Posterior vena cava (tissue), 2 donors: Measurements from ENCODE around the gene EPB41L1. TPM values are rescaled to one million over a fixed set of nuclear protein-coding genes. Genes with fewer than 3 reads are reported as not detected.
A peak's percentile ranks its signal among the peaks of the same experiment; 100 is the strongest.

ENCODE experiments used
- DNase-seq: peaks from one replicate; pipeline ENCODE4 v3.0.0-alpha.2; 2020; ENCODE audit warnings: low spot score
- intact Hi-C, 2 donors: fragments of 100-400 bp; cut with DNase I; formaldehyde crosslinking; loops; one replicate each; pipeline versions ENCODE4 v1.14.1 to v1.14.2; 2022 to 2023
- total RNA-seq, 2 donors: library from RNA; stranded (reverse); fragmentation: NEBNext Ultra II Directional; extraction: Animal tissue kit (Norgen Biotek cat#: 25700); gene quantifications; one replicate each; pipeline ENCODE4 v1.2.1, GENCODE V29; 2021
- donor health status: DM: yes; HTN: yes; CAD: no.
- donor health status: DM: yes; HTN: yes; CAD: no.

EPB41L1 gene
- total RNA-seq, 2 donors from 2014 or later, result 39.3 to 58.2 TPM

- intact Hi-C loops, result no loop called here
- no peak for DNase-seq
These were observed 24.8 kb downstream of the EPB41L1 start for GRCh38 chr20:36179170-36179945.

DNA sequence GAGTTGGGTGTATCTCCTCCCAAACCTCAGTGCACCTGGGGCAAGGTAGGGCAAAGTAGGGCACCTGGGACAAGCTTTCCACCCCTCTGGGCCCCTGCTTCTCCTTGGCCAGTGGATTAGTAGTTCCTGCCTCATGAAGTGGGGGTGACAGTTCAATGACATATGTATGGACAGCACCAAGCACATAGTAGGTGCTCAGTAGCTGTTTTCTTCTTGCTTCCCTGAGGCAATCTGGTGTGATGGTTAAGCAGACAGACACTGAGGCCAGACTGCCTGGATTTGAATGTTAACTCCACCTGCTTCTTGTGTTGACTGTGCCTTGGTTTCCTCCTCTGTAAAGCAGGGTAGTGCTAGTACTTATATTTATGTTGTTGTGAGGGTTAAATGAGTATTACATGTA lies 25.8 kb downstream of the EPB41L1 start:
- intact Hi-C loops, result no loop called here
- no peak for DNase-seq

- DNase-seq, result no peak
- intact Hi-C loops, result no loop called here
These were observed 27.5 kb downstream of the EPB41L1 start for GRCh38 chr20:36181934-36182603.

GRCh38 chr20:36182604-36183154 lies 28.1 kb downstream of the EPB41L1 start:
- intact Hi-C loops, result no loop called here
- no peak for DNase-seq

- no peak for DNase-seq
- intact Hi-C loops, result no loop called here
These were observed 28.8 kb downstream of the EPB41L1 start for GRCh38 chr20:36183155-36183944.

DNA sequence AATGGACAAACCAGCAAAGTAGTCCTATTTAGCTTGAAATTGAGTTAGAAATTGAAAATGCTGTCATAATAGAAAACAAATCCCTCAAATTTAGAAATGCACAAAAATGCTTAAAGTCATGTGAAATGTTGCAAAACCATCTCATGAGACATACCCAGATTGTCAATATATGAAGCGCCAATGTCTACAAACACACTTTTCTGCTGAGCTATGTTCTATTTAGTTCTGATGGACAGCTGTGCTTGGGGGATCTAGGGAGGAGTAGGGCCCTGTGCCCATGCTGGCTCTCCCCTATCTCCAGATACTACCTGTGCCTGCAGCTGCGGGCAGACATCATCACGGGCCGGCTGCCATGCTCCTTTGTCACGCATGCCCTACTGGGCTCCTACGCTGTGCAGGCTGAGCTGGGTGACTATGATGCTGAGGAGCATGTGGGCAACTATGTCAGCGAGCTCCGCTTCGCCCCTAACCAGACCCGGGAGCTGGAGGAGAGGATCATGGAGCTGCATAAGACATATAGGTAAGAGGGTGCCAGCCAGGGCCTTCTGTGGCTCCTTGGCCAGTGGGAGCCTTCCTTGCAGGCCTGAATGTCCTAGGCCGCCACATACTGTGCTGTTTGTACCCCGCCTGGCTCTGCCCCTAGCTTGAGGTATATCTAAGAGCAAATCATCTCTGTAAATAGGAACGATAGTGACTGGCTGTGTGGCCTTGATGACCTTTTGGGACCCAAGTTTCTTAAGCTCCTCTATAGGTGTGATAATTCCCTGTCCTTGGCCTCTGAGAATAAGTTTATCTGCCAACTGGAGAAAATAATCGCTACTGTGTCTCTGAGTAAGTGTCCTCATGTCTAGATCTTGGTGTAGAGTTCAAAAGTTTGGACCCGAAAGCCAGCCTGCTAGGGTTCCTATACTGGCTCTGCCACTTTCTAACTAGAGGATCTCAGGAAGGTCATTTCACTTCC lies 30.6 kb downstream of the EPB41L1 start:
- DNase-seq, result no peak

DNA sequence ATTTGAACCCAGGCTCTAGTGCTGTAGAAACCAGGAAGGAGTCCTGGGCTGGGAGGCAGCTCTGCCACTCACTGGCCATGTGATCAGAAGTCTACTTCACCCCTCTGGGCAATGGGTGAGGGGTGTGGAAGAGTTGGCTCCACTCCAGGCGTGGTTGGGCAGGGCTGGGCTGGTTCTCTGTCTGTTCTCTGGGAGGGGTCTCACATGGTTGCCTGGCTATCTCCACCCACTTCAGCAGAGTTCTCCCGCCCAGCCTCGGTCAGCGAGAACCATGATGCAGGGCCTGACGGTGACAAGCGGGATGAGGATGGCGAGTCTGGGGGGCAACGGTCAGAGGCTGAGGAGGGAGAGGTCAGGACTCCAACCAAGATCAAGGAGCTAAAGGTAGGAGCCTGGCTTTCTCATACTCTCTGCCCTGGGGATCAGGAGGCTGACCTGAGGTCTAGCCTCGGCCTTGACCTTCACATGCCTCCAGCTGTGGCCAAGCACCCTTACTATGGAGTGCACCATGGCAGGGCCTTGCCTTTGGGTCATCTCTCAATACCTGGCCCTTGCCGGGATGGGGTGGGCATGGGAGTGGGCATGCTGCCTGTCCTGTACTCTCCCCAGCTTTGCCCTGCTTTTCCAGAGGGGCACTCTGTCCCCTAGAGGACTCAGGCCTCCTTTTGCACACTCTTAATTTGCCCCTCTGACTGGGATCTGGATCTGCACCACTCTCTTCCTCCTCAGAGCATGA lies 39.6 kb downstream of the EPB41L1 start:
- intact Hi-C loops, result no loop called here
- no peak for DNase-seq

More for the DNA sequence above, 30.6 kb downstream of the EPB41L1 start:
- intact Hi-C loops, result no loop called here

DNA sequence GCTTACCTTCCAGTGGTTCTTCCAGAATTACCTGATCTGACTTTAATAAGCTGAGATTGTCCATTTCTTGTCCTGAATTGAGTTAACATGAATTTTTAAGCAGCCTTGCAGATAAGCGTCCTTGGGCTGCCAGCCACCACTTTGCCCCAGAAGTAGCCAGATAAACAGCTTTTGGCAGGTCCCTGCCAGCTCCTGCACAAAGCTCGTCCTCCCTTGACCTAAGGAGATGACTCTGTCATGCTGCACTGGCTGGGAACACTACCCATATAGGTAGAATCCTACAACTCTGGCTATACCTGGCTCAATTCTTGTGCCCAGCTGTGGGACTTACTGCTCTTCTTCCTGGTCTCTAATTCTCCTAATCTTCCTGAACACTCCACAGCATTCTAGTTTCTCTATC lies 42.1 kb downstream of the EPB41L1 start:
- intact Hi-C loops, result loop anchor here in 1 of 2 donors (5.0 kb wide), 2 partner anchors 39 to 204 kb away; no protein-coding TSS in a partner anchor
- no peak for DNase-seq

GRCh38 chr20:36197271-36197670 lies 42.7 kb downstream of the EPB41L1 start:
- intact Hi-C loops, result loop anchor here in 1 of 2 donors (5.0 kb wide), 2 partner anchors 40 to 205 kb away; no protein-coding TSS in a partner anchor
- no peak for DNase-seq

DNA sequence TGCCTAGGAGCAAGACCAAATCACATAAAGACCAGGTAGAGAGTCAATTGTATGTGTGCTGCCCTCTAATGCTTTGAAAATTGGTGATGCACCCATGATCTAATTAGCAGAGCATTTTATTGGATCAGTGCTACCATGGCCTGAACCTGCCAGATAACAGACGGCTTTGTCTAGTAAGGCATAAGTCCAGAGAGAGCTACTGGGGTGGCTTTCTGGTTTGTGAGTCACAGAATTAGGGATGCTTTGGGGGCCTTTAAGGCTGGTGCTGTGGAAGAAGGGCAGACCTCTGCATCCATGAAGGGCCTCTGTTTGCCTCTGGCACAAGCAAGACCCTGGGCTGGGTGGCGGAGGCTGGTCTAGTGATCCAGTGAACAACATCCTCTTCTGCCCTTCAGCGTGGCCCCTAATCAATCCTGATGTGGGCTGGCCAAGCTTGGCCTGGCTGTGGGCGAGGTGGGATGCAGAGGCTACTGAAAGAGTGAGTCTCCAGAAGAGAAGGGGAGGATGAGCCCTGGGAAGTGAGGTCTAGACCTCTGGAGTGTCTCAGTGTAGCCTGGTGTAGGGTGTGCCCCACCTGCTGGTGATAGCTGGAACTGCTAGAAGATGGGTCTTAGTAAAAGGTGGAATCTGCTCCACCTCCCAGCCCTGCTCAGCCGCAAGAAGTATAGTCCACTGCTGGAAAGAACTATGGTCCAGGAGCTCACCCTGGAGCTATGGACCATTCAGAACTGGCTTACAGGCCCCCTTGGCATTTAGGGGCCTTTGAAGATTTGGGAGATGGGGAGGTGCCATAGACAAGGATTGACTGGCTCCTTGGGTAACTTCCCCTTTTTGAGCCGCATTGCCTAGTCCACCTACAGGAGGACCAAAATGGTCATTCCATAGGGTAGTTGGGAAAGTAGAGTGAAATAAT lies 45.1 kb downstream of the EPB41L1 start:
- DNase-seq, result peak; percentile 88
- intact Hi-C loops, result loop anchor here in 1 of 2 donors (5.0 kb wide), 3 partner anchors 42 to 243 kb away; no protein-coding TSS in a partner anchor

DNA sequence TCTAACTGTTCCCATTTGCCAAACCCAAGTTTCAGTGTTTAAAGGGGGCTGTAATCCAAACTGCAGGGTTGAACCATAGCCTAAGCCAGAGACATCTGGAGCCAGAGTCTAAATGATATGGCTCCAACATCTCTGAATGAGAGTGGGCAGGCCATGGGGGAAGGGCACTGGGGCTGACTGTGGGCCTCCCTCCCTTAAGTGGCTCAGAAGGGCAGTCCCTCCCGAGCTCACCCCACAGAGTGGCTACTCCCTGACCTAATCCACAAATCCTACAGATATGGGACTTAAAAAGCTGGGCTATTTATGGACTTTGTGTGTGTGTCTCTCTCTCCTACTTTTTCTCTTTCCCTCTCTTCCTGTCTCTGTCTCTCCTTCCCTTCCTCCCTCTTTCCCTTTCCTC lies 45.9 kb downstream of the EPB41L1 start:
- no peak for DNase-seq
- intact Hi-C loops, result loop anchor here in 1 of 2 donors (5.0 kb wide), 1 partner anchor 242 kb away; no protein-coding TSS in a partner anchor

DNA sequence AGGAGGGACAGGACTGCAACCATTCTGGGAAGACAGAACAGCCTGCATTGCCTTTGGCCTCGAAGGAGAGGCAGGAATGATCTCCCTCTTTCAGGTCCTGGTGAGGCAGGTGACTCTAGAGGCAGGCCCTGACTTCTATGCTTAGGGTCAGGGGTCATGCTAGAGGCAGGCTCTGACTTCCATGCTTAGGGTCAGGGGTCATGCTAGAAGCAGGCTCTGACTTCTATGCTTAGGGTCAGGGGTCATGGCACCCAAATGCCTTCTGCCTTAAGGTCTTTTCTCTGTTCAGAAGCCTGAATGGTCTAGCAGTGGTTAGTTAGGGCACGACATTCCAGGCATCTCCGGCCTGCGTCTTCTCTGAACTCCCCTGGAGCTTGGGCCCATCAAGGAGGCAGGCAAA lies 46.7 kb downstream of the EPB41L1 start:
- intact Hi-C loops, result loop anchor here in 1 of 2 donors (5.0 kb wide), 1 partner anchor 241 kb away; no protein-coding TSS in a partner anchor
- no peak for DNase-seq

GRCh38 chr20:36202891-36203338 lies 48.4 kb downstream of the EPB41L1 start:
- intact Hi-C loops, result loop anchor here in 1 of 2 donors (5.0 kb wide), 1 partner anchor 239 kb away; no protein-coding TSS in a partner anchor
- peak; percentile 87 for DNase-seq

DNA sequence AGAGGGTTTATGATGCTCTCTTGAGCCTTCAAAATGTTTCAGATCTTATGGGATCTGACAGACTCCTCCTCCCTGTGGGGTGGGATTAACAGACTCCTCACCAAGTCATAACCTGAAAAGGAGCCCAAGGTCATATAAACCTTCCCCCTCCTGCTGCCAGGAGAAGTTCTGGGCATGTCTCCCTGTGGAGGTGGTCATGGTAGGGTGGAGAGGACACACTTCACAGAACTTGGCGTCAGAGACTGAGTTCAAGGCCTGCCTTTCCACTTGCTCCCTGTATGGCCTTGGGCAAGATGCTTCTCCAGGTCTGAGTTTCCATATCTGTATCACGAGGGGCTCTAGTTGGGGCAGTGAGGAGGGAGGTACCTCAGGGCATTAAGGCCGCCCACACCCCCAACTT lies 49.3 kb downstream of the EPB41L1 start:
- intact Hi-C loops, result loop anchor here in 1 of 2 donors (5.0 kb wide), 1 partner anchor 238 kb away; no protein-coding TSS in a partner anchor

DNA sequence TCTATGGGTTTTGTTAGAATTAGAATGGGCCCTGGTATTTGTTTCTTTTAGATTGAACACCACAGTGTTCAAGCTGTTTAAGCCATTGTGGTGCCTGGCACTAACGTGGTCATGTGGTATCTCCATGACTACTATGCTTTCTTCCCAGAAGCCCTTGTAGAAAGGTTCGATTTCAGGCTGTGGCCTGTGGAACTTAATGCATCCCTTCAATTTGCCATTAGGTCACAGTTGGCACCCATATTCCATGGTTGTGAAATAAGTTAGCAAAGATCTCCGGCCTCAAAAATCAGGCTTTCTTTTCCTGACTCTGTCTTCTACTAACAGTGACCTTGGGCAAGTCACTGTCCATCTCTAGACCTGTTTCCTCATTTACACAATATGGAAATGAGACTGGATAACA lies 50.5 kb downstream of the EPB41L1 start:
- intact Hi-C loops, result no loop called here

More for the DNA sequence above, 49.3 kb downstream of the EPB41L1 start:
- peak; percentile 40 for DNase-seq

GRCh38 chr20:36206068-36206467 lies 51.5 kb downstream of the EPB41L1 start:
- intact Hi-C loops, result no loop called here
- DNase-seq, result peak; percentile 64

More for the DNA sequence above, 50.5 kb downstream of the EPB41L1 start:
- no peak for DNase-seq
